Measurements from ENCODE around the gene STAMBP.

- TF ChIP-seq SUZ12 (IDR thresholded peaks at IDR 0.05) (no peak), FOXM1 (IDR thresholded peaks at IDR 0.05; ENCODE audit: borderline replicate concordance) (no peak), SP1 (IDR thresholded peaks at IDR 0.05) (no peak), TARDBP (IDR thresholded peaks at IDR 0.05) (no peak), FOXK2 (IDR thresholded peaks at IDR 0.05) (no peak), HDGF (IDR thresholded peaks at IDR 0.05; ENCODE audit: borderline replicate concordance) (no peak), ELF4 (IDR thresholded peaks at IDR 0.05) (no peak), BHLHE40 (IDR thresholded peaks at IDR 0.05; ENCODE audit: borderline replicate concordance) (no peak), FOXA1 (IDR thresholded peaks at IDR 0.05) (no peak), ZNF384 (IDR thresholded peaks at IDR 0.05) (no peak), NFRKB (IDR thresholded peaks at IDR 0.05) (no peak)
These were observed 65.7 kb downstream of the STAMBP start for GRCh38 chr2:73894475-73894850.
